Stimulated activated CD8-positive, alpha-beta memory T cell treated with anti-CD3 and anti-CD28 coated beads, Interleukin-2, amount 100 ng/mL, for 48 hours (primary cell): ENCODE data around the gene ZNF121.
A peak's percentile ranks its signal among the peaks of the same experiment; 100 is the strongest.
"Not testable (repeated sequence)": the region's sequence is repeated elsewhere in the genome, so short reads cannot be mapped to it uniquely, and the experiment has no call there.

Source experiments
- DNase-seq, 2 donors: peaks; one replicate each; pipeline ENCODE4 v3.0.0-alpha.2; 2020; ENCODE audit warnings: low read depth in 2 of 2

The ZNF121 gene

DNA sequence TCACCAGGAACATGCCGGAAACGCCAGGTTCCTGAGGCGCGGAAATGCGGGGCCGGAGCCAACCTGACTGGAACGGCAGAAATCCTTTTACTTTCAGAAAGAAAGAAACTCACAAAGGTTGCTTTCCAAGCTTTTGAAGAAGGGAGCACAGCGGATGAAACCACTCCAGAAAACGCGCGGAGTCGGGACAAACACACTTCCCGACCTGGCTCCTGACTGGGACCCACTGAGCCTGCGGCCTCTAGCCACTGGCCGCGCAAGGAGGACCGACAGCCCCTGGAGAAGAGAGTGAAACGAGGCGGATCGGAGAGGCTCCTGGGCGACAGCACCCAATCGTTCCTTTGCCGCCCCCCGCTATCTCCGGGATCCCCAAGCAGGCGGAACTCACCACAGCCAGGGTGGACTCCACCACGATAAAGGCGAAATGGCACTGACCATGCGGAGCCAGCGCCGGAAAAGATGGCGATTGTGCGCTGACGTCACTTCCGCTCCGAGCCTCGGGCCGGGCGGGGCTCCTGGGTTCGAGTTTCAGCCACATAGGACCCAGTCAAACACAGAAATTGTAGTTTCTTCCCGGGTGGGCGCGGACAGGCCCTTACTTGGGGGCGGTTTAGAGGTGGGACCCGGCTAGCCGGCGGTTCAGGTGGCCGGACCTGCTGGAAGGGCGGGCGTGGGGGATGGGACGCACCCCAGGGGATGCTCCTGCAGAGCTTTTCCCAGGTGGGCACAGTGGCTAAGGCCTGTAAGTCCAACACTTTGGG lies at the start of gene ZNF121:
TSS of gene ZNF121 (minus strand) at position 432 of the 761 bp plus-strand sequence. CDS start 16,407 bp downstream, outside the sequence.
- DNase-seq: peak; percentile 69 to 79

GRCh38 chr19:9627856-9628255 lies 43.6 kb upstream of the ZNF121 start:
- DNase-seq: no peak

DNA sequence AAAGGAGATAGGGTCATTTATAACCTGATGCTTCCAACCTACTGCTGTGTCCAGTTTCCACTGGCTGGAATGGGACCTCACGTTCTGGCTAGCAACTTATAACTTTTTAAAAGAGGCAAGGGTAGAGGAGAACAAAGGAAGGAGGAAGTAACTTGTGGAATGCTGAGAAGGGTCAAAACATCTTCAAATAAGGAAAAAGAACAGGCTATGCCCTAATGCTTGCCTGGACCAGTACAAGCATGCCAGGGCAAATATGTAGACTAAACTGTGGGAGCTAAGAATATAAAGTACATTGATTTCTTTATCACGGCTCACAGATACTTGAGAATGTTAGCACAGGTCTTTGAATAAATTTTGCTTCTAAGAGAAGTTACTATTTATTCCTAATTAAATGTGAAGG lies 38.2 kb upstream of the ZNF121 start:
- DNase-seq: no peak

GRCh38 chr19:9621156-9622037 lies 37.1 kb upstream of the ZNF121 start, which contains the start of gene ZNF561:
TSS of gene ZNF561 (minus strand) at chr19:9621232. CDS start at chr19:9619456, 1,776 bp downstream.
- peak; percentile 74 to 81 for DNase-seq

DNA sequence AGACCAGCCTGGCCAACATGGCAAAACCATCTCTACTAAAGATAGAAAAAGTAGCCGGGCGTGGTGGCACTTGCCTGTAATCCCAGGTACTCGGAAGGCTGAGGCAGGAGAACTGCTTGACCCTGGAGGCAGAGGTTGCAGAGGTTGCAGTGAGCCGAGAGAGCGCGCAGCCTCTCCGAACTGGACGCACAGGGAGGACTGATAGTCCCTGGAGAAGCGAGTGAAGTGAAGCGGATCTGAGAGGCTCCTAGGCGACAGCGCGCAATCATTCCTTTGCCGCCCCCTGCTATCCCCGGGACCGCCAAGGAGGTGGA lies 36.5 kb upstream of the ZNF121 start:
- no peak for DNase-seq

DNA sequence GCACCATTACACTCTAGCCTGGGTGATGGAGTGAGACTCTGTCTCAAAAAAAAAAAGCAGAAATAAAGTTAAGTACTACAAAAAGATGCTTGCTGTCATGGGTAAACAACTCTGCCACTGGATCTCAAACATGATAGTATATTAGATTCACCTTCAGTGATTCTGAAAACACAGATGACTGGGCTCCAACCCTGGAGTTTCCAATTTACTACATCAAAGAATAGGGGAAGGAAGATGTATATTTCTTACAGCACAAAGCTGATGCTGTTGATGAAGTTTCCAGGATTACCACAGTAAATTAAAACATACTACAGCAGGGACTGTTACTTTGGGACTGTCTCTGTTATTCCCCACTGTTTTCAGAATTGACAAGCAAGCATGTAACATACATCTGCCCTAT lies 31.5 kb upstream of the ZNF121 start:
- no peak for DNase-seq

- no peak for DNase-seq
Measured at GRCh38 chr19:9610484-9611113, 26.3 kb upstream of the ZNF121 start.

- no peak for DNase-seq
Measured at GRCh38 chr19:9608912-9609311, 24.6 kb upstream of the ZNF121 start.

GRCh38 chr19:9597027-9597426 lies 12.7 kb upstream of the ZNF121 start:
- DNase-seq: no peak

DNA sequence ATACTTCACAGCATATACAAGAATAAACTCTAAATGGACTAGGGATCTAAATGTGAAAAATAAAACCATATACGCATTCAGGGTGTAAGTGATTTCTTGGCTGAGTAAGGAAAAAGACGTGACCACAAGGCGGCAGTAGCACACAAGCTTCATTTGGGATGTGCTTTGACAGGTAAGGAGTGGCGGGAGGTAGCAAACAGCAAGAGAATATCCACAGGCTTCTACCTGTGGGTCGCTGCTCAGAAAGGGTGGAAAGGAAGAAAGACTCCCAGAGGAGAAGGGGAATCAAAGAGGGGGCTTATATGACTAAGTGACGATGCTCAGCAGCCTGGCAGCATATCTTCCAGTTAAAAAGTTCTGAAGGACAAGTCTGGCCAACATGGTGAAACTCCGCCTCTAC lies 2.5 kb upstream of the ZNF121 start:
- DNase-seq: peak; percentile 34 to 68

GRCh38 chr19:9582081-9582725 lies 2.1 kb downstream of the ZNF121 start:
- not testable (repeated sequence) for DNase-seq

- no peak for DNase-seq
Measured at GRCh38 chr19:9580728-9581127, 3.6 kb downstream of the ZNF121 start.

DNA sequence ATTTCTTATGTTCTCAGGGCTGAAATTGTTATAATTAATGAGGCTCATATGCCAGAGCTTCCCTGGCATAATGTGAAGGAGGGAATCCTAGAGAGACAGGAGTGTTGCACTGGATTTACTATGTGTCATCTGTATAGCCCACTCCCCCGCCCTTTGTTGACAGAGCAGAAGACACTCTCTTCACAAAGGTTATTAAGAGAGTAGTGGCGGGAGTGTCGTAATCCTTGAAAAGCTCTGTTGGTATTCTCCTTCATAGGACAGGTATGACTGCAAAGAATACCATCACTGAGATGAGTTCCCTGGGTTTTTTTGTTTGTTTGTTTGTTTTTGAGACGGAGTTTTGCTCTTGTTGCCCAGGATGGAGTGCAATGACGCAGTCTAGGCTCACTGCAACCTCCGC lies 14.0 kb downstream of the ZNF121 start:
- DNase-seq: no peak

GRCh38 chr19:9566729-9567128 lies 17.6 kb downstream of the ZNF121 start:
- no peak for DNase-seq

- no peak for DNase-seq
Measured at GRCh38 chr19:9565900-9566705, 18.2 kb downstream of the ZNF121 start.

DNA sequence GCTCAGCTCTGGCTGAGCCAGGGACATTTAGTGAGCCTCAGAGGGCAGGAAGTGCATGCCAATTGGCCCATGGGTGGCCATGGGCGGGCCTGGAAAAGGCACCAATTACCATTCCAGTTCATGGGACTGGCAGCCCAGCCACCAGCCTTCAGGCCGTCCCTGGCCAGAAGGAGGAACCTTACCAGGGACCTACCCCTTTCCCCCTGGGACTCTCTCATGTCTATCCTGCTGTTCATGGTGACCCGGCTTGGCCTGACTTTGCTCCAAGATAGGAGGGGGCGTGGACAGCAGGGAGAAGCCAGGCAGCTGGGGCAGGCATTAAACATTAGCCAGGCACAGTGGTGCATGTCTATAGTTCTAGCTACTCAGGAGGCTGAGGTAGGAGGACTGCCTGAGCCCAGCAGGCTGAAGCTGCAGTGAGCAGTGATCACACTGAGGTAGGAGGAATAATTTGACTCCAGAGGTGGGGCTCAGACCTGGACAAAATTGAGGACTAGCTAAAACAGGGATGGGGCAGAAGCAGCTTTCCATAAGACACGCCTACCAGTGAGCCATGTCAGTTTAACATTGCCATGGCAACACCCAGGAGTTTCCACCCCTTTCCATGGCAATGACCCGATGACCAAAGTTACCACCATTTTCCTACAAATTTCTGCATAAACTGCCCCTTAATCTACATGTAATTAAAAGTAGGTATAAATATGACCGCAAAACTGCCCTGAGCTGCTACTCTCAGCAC lies 31.6 kb downstream of the ZNF121 start:
- no peak for DNase-seq

- DNase-seq: no peak
Measured at GRCh38 chr19:9547870-9548269, 36.4 kb downstream of the ZNF121 start.

GRCh38 chr19:9541281-9541680 lies 43.0 kb downstream of the ZNF121 start:
- DNase-seq: not testable (repeated sequence)

DNA sequence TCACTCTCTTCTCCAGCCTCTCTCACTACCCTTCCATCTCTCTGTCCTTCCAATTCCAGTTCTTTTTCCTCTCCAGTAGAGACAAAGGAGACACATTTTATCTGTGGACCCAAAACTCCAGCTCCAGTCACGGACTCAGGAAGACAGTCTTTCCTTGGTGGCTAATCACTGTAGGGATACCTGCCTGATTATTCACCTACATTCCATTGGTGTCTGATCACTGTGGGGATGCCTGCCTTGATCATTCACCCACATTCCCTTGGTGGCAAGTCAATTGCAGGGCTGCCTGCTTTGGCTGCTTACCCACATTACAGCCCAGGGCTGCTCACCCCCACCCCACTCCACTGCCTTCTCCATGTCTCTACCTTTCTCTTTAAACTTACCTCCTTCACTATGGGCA lies 44.4 kb downstream of the ZNF121 start:
- DNase-seq: not testable (repeated sequence)

- not testable (repeated sequence) for DNase-seq
Measured at GRCh38 chr19:9539201-9539600, 45.1 kb downstream of the ZNF121 start.
